Erythroblast (primary cell): ENCODE data around the gene FNTB.

Source experiments
- GATA1 ChIP-seq: IDR thresholded peaks from 2 replicates; pipeline ENCODE4 v1.6.1; 2011; ENCODE audit warnings: low read depth, mild to moderate bottlenecking, control low read depth, low read length, moderate library complexity
- POLR2A ChIP-seq: IDR thresholded peaks from 2 replicates; pipeline ENCODE4 v1.6.1; 2011; ENCODE audit warnings: mild to moderate bottlenecking, low read length

GRCh38 chr14:65072937-65073336 is 86.2 kb downstream of the FNTB start:
- no peak for TF ChIP-seq POLR2A
- TF ChIP-seq GATA1, result no peak
